Activated T-helper 1 cell treated with anti-CD3 and anti-CD28 coated beads, Interleukin-12 subunit alpha, Interleukin-12 subunit beta, Interleukin-2, Interleukin-4 antibody, amounts not matched to agents 30 ng/mL and 10 ng/mL and 1 ng/mL, durations not matched to agents 14 hours and 24 hours and 36 hours (primary cell): ENCODE data around the gene PRKCD. TPM values are rescaled to one million over a fixed set of nuclear protein-coding genes. Genes with fewer than 3 reads are reported as not detected.
"Not testable (repeated sequence)": the region's sequence is repeated elsewhere in the genome, so short reads cannot be mapped to it uniquely, and the experiment has no call there.

Experiments
- DNase-seq: peaks from one replicate; pipeline ENCODE4 v3.0.0; 2021; ENCODE audit warnings: low spot score
- H3K27ac Mint-ChIP-seq: one replicate; pipeline ENCODE4 v1.8.0; 2021; ENCODE audit warnings: mild to moderate bottlenecking, mixed read lengths
- H3K27me3 Mint-ChIP-seq: one replicate; pipeline ENCODE4 v1.8.0; 2022; ENCODE audit warnings: mild to moderate bottlenecking, moderate library complexity, mixed read lengths; ENCODE audit not compliant: insufficient read depth
- H3K36me3 Mint-ChIP-seq: one replicate; pipeline ENCODE4 v1.8.0; 2021; ENCODE audit warnings: low read depth, mixed read lengths
- H3K4me1 Mint-ChIP-seq: one replicate; pipeline ENCODE4 v1.8.0; 2021; ENCODE audit warnings: low read depth, mixed read lengths
- H3K4me3 Mint-ChIP-seq: one replicate; pipeline ENCODE4 v1.8.0; 2021; ENCODE audit warnings: mild to moderate bottlenecking, moderate library complexity, mixed read lengths
- H3K9me3 Mint-ChIP-seq: one replicate; pipeline ENCODE4 v1.8.0; 2021; ENCODE audit warnings: mixed read lengths
- intact Hi-C: fragments of 100-400 bp; cut with micrococcal nuclease; formaldehyde crosslinking; loops from one replicate; pipeline ENCODE4 v1.15.1; 2024
- total RNA-seq: library from RNA; stranded (reverse); gene quantifications from 2 replicates; pipeline ENCODE4 v1.2.3, GENCODE V29; 2022

Gene PRKCD
- total RNA-seq, 1 donor from 2014 or later: 24.8 TPM

- no peaks in the 10 kb centered on the region for H3K36me3 Mint-ChIP-seq
- intact Hi-C loops: no loop called here
- no peak overlapping the region for H3K4me3 Mint-ChIP-seq
- H3K4me1 Mint-ChIP-seq: no peaks in the 10 kb centered on the region
- H3K9me3 Mint-ChIP-seq: no peaks in the 10 kb centered on the region
- no peak overlapping the region for H3K27ac Mint-ChIP-seq
- no peak for DNase-seq
- no peaks in the 10 kb centered on the region for H3K27me3 Mint-ChIP-seq
Observed at GRCh38 chr3:53144862-53145712, 15.9 kb upstream of the PRKCD start.

DNA sequence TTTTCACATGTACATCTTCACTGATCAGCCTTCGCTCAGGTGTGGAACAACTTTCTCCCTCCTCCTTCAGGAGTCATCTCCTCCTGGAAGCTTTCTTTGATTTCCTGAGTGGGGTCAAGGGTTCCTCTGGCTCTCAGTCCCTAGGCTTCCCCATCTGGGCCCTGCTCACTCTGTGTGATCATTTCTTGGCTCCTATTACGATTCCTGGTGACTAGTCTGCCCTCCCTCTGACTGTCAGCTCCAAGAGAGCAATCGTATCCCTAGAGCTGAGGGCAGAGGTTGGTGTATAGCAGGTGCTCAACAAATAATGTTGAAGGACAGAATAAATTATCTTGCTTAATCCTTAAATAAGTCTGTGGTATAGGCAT is 15.3 kb upstream of the PRKCD start:
- H3K9me3 Mint-ChIP-seq: no peaks in the 10 kb centered on the region
- DNase-seq: no peak
- no peaks in the 10 kb centered on the region for H3K36me3 Mint-ChIP-seq
- intact Hi-C loops: no loop called here
- no peaks in the 10 kb centered on the region for H3K4me1 Mint-ChIP-seq
- H3K4me3 Mint-ChIP-seq: no peak overlapping the region
- no peak overlapping the region for H3K27ac Mint-ChIP-seq
- peaks cover 2% of the 10 kb centered on the region for H3K27me3 Mint-ChIP-seq

DNA sequence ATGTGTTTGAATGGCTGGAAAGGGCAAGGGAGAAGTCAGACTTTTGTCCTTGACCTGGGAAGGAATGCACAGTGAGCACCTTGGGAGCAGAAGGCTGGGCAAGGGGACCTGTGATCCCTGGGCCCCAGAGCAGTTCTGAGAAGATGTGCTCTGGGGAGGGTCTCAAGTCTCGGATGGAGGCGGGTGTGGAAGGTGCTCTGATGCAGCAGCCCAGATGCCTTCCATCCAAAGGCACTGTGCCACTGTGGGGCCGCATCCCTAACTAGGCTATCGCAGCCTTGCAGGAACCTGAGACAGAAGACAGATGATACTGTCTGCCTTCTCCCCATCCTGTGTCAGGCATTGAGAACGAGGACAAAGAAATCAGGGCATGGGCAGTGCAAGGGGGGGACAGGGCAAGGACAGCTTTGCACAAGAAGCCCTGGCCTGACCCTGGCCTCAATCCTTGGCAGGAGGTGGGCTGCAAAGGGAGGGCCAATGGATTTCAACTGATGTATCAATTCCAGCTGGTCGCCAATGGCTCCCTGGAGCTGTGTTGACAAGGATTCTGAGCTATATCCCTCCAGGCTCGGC is 14.6 kb upstream of the PRKCD start:
- Mint-ChIP-seq H3K27me3 (peaks cover 7% of the 10 kb centered on the region), H3K27ac (no peak overlapping the region), H3K9me3 (no peaks in the 10 kb centered on the region), H3K4me3 (no peak overlapping the region), H3K36me3 (no peaks in the 10 kb centered on the region), H3K4me1 (no peaks in the 10 kb centered on the region)
- no peak for DNase-seq
- intact Hi-C loops: no loop called here

GRCh38 chr3:53147151-53147902 is 13.7 kb upstream of the PRKCD start:
- H3K36me3 Mint-ChIP-seq: no peaks in the 10 kb centered on the region
- intact Hi-C loops: no loop called here
- H3K27me3 Mint-ChIP-seq: peaks cover 9% of the 10 kb centered on the region
- no peak overlapping the region for H3K4me3 Mint-ChIP-seq
- H3K4me1 Mint-ChIP-seq: no peaks in the 10 kb centered on the region
- H3K27ac Mint-ChIP-seq: no peak overlapping the region
- no peaks in the 10 kb centered on the region for H3K9me3 Mint-ChIP-seq
- DNase-seq: no peak

- Mint-ChIP-seq H3K27ac (no peak overlapping the region), H3K9me3 (no peaks in the 10 kb centered on the region)
- intact Hi-C loops: no loop called here
Observed at GRCh38 chr3:53147903-53148400, 13.1 kb upstream of the PRKCD start.

GRCh38 chr3:53149006-53149690 is 11.9 kb upstream of the PRKCD start:
- Mint-ChIP-seq H3K27ac (no peak overlapping the region), H3K27me3 (peaks cover 9% of the 10 kb centered on the region), H3K4me3 (no peak overlapping the region), H3K9me3 (no peaks in the 10 kb centered on the region), H3K36me3 (no peaks in the 10 kb centered on the region), H3K4me1 (no peaks in the 10 kb centered on the region)
- intact Hi-C loops: no loop called here
- no peak for DNase-seq

More at GRCh38 chr3:53147903-53148400, 13.1 kb upstream of the PRKCD start:
- no peaks in the 10 kb centered on the region for H3K36me3 Mint-ChIP-seq
- H3K4me1 Mint-ChIP-seq: no peaks in the 10 kb centered on the region
- H3K4me3 Mint-ChIP-seq: no peak overlapping the region
- DNase-seq: no peak
- H3K27me3 Mint-ChIP-seq: peaks cover 9% of the 10 kb centered on the region

GRCh38 chr3:53149699-53150098 is 11.3 kb upstream of the PRKCD start:
- Mint-ChIP-seq H3K9me3 (no peaks in the 10 kb centered on the region), H3K4me1 (no peaks in the 10 kb centered on the region), H3K27ac (no peak overlapping the region), H3K27me3 (peaks cover 11% of the 10 kb centered on the region), H3K4me3 (no peak overlapping the region), H3K36me3 (no peaks in the 10 kb centered on the region)
- DNase-seq: no peak
- intact Hi-C loops: no loop called here

GRCh38 chr3:53150247-53151085 is 10.5 kb upstream of the PRKCD start:
- H3K27me3 Mint-ChIP-seq: peaks cover 17% of the 10 kb centered on the region
- H3K4me1 Mint-ChIP-seq: no peaks in the 10 kb centered on the region
- no peaks in the 10 kb centered on the region for H3K9me3 Mint-ChIP-seq
- H3K27ac Mint-ChIP-seq: no peak overlapping the region
- H3K36me3 Mint-ChIP-seq: no peaks in the 10 kb centered on the region
- H3K4me3 Mint-ChIP-seq: no peak overlapping the region
- intact Hi-C loops: no loop called here
- no peak for DNase-seq

GRCh38 chr3:53151086-53151438 is 9.9 kb upstream of the PRKCD start:
- H3K36me3 Mint-ChIP-seq, H3K4me1 Mint-ChIP-seq, H3K27ac Mint-ChIP-seq, DNase-seq, intact Hi-C loops, H3K4me3 Mint-ChIP-seq, H3K9me3 Mint-ChIP-seq: not testable (repeated sequence)
- peaks cover 18% of the 10 kb centered on the region for H3K27me3 Mint-ChIP-seq

- H3K36me3 Mint-ChIP-seq: no peaks in the 10 kb centered on the region
- H3K9me3 Mint-ChIP-seq: no peaks in the 10 kb centered on the region
- H3K27me3 Mint-ChIP-seq: peaks cover 18% of the 10 kb centered on the region
- no peak overlapping the region for H3K27ac Mint-ChIP-seq
- intact Hi-C loops: no loop called here
- no peak overlapping the region for H3K4me3 Mint-ChIP-seq
- no peak for DNase-seq
- no peaks in the 10 kb centered on the region for H3K4me1 Mint-ChIP-seq
Observed at GRCh38 chr3:53151465-53151864, 9.5 kb upstream of the PRKCD start.

- DNase-seq: no peak
- Mint-ChIP-seq H3K4me1 (no peaks in the 10 kb centered on the region), H3K27me3 (peaks cover 20% of the 10 kb centered on the region), H3K9me3 (no peaks in the 10 kb centered on the region), H3K27ac (no peak overlapping the region), H3K4me3 (no peak overlapping the region), H3K36me3 (no peaks in the 10 kb centered on the region)
- intact Hi-C loops: no loop called here
Observed at GRCh38 chr3:53151870-53152660, 8.9 kb upstream of the PRKCD start.
